ENCODE data around the gene CDC6. TPM values are rescaled to one million over a fixed set of nuclear protein-coding genes. Genes with fewer than 3 reads are reported as not detected.

CDC6 gene
- total RNA-seq, 3 donors from 2014 or later: 0.29 to 0.98 (median 0.80) TPM

DNA sequence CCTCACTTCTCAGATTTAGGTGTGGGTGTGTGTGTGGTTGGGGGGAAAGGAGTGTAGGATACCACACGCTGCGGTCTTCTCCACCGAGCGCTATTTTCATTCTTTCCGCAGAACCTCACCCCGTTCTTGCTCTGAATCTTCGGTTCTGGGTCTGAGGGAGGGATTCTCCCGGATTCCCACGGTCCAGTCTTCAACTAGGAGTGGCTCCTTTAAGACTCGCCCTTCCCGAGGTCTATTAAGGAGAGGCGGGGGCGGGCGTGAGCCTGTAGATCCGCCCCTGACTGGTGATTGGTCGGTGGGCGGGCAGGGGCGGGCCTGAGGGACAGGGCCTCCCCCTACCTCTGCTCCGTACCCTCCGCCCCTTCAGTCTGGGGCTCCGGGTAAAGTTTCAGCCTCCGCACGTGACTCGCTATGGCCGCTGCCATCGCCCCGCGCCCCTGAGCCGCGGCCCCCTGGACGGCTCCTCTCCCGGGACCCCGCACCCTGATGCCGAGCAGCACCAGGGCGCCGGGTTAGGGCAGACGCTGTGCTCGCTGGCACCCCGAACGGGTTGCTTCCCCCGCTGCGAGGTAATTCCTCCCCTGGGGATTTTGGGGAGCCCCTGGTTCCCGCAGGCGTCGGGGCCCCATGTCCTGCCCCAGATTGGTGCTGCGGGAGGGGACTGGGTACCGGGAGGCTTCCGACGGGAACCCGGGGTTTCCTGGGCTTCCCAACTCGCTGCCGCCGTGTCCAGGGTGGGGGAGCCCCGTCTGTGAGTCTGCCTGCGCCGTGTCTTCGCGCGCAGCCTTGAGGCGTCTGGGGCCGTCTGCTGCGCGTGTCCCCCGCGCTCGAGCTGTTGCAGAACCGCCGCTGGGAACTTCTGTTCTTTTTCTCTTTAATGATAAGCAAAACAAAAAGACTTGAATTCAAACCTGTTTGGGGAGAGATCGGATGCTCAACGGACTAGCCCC is 30.5 kb downstream of the CDC6 start:
- intact Hi-C loops (cut with DNase I; ENCODE audit: low total_unique reads): no loop called here

DNA sequence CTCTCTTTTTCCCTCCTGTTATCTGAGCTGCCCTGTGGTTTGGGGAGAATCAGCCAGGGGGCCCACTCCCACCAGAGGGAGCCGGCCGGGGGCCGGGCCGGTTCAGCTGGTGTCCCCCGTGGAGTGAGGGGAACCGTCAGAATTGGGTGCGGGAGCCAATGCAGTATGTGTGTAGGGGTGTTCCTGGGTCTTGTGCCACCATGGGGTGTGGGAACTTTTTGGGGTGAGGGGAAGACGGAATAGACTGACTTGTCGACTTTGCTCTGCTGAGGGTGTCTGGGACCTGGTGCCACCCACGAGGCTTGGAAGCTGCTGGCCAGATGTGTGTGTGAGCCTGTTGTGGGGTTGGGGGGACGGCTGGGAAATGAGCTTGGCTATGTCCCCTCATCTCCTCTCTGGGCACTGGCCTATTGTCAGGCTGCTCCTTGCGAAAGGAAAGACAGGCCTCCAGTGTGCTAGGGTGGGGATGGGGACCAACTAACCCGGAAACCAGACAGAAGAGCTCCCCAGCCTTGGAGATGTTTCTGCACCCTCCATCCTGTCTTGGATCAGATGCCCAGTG is 31.2 kb downstream of the CDC6 start:
- no peaks in the 10 kb centered on the region for H3K36me3 ChIP-seq
- H3K9me3 ChIP-seq: no peaks in the 10 kb centered on the region
- no peaks in the 10 kb centered on the region for H3K27me3 ChIP-seq
- intact Hi-C loops (cut with DNase I; ENCODE audit: low total_unique reads): no loop called here
- no peak for DNase-seq (ENCODE audit: low spot score in 2 of 2)
- H3K4me1 ChIP-seq: peaks cover 34 to 62% of the 10 kb centered on the region in 2 donors
- peak overlapping the region; percentile 94 to 97 for H3K27ac ChIP-seq
- peak overlapping the region; percentile 86 to 96 (median 91) for H3K4me3 ChIP-seq
- no peak for TF ChIP-seq POLR2AphosphoS5 (IDR thresholded peaks at IDR 0.05)

More for the DNA sequence above, 30.5 kb downstream of the CDC6 start:
- peak in 2 of 3 donors; percentile 78 to 86 for TF ChIP-seq POLR2AphosphoS5 (IDR thresholded peaks at IDR 0.05)
- TF ChIP-seq POLR2A (IDR thresholded peaks at IDR 0.05): peak; percentile 67
- TF ChIP-seq CTCF (IDR thresholded peaks at IDR 0.05): peak in 2 of 3 donors; percentile 8 to 9
- Histone ChIP-seq H3K27ac (peak overlapping the region; percentile 94 to 97), H3K4me3 (peak overlapping the region; percentile 86 to 96 (median 91)), H3K27me3 (no peaks in the 10 kb centered on the region), H3K9me3 (no peaks in the 10 kb centered on the region), H3K4me1 (peaks cover 31 to 61% of the 10 kb centered on the region in 2 donors), H3K36me3 (no peaks in the 10 kb centered on the region)
- peak; percentile 95 to 98 for DNase-seq (ENCODE audit: low spot score in 2 of 2)

- Histone ChIP-seq H3K4me3 (peak overlapping the region; percentile 86 to 96 (median 91)), H3K27me3 (no peaks in the 10 kb centered on the region), H3K9me3 (no peaks in the 10 kb centered on the region), H3K36me3 (no peaks in the 10 kb centered on the region), H3K27ac (peak overlapping the region; percentile 94 to 97), H3K4me1 (peaks cover 38 to 63% of the 10 kb centered on the region in 2 donors)
- TF ChIP-seq POLR2AphosphoS5 (IDR thresholded peaks at IDR 0.05) (peak in 1 of 3 donors; percentile 18), CTCF (IDR thresholded peaks at IDR 0.05) (no peak)
- peak in 1 of 2 donors; percentile 53 for DNase-seq (ENCODE audit: low spot score in 2 of 2)
- intact Hi-C loops (cut with DNase I; ENCODE audit: low total_unique reads): no loop called here
Measured at GRCh38 chr17:40319651-40320540, 32.2 kb downstream of the CDC6 start.

GRCh38 chr17:40320756-40321523 is 33.3 kb downstream of the CDC6 start:
- H3K4me3 ChIP-seq: peak overlapping the region; percentile 36 to 96 (median 86)
- H3K27ac ChIP-seq: peak overlapping the region; percentile 94 to 97
- intact Hi-C loops (cut with DNase I; ENCODE audit: low total_unique reads): no loop called here
- H3K4me1 ChIP-seq: peaks cover 40 to 64% of the 10 kb centered on the region in 2 donors
- TF ChIP-seq POLR2AphosphoS5 (IDR thresholded peaks at IDR 0.05): no peak
- no peak for TF ChIP-seq CTCF (IDR thresholded peaks at IDR 0.05)
- H3K36me3 ChIP-seq: no peaks in the 10 kb centered on the region
- H3K9me3 ChIP-seq: no peaks in the 10 kb centered on the region
- H3K27me3 ChIP-seq: no peaks in the 10 kb centered on the region
- DNase-seq (ENCODE audit: low spot score in 2 of 2): peak in 1 of 2 donors; percentile 44

Measured in breast epithelium (tissue), 4 donors.